DOHH2 (cell line): ENCODE measurements around the gene SLC6A3.

Experiments used
- EZH2phosphoT487 ChIP-seq: fragments of 200-600 bp; sonication (generic); IDR thresholded peaks from 2 replicates; pipeline ENCODE4 v1.6.1; 2017; ENCODE audit warnings: borderline replicate concordance, mild to moderate bottlenecking, antibody characterized with exemption, low read length, moderate library complexity, mixed read lengths
- TF ChIP-seq, protein P1 (sequence below): fragments of 200-600 bp; sonication (generic); IDR thresholded peaks from one replicate; pipeline ENCODE4 v1.5.1; 2014; ENCODE audit warnings: antibody characterized with exemption, mild to moderate bottlenecking, low read depth, low read length; ENCODE audit not compliant: poor library complexity, severe bottlenecking

DNA sequence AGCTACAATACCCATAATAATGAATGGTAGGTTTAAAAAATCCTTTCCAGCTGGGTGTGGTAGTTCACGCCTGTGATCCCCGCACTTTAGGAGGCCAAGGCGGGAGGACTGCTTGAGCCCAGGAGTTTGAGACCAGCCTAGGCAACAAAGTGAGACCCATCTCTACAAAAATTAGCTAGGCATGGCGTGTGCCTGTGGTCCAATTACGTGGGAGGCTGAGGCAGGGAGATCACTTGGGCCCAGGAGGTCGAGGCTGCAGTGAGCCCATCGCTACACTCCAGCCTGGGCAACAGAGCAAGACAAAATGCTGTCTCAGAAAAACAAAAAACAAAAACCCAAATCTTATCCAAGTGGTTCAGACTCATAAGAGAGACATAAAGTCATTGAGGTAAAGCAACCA, 33.8 kb upstream of the SLC6A3 start:
- TF ChIP-seq, protein P1, sequence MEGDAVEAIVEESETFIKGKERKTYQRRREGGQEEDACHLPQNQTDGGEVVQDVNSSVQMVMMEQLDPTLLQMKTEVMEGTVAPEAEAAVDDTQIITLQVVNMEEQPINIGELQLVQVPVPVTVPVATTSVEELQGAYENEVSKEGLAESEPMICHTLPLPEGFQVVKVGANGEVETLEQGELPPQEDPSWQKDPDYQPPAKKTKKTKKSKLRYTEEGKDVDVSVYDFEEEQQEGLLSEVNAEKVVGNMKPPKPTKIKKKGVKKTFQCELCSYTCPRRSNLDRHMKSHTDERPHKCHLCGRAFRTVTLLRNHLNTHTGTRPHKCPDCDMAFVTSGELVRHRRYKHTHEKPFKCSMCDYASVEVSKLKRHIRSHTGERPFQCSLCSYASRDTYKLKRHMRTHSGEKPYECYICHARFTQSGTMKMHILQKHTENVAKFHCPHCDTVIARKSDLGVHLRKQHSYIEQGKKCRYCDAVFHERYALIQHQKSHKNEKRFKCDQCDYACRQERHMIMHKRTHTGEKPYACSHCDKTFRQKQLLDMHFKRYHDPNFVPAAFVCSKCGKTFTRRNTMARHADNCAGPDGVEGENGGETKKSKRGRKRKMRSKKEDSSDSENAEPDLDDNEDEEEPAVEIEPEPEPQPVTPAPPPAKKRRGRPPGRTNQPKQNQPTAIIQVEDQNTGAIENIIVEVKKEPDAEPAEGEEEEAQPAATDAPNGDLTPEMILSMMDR: no peak
- no peak for TF ChIP-seq EZH2phosphoT487
